CD14-positive monocyte (primary cell): Measurements from ENCODE around the gene ARHGDIA. TPM values are rescaled to one million over a fixed set of nuclear protein-coding genes. Genes with fewer than 3 reads are reported as not detected.

Experiments
- DNase-seq, 3 donors: peaks; one replicate each; pipeline ENCODE4 v3.0.0-alpha.2; 2011 to 2022
- H2AFZ ChIP-seq: 2 replicates; pipeline ENCODE4 v1.6.0; 2012; ENCODE audit warnings: mild to moderate bottlenecking, low read depth, low read length, inconsistent platforms; ENCODE audit not compliant: insufficient read depth, poor library complexity, severe bottlenecking
- H3K27ac ChIP-seq, 2 donors: 1 replicate in 1 of 2; 2 replicates in 1 of 2; pipeline ENCODE4 v1.5.1; 2012 to 2013; ENCODE audit warnings: low read length in 2 of 2, control low read depth in 1 of 2, inconsistent platforms in 1 of 2, low read depth in 1 of 2, mild to moderate bottlenecking in 1 of 2
- H3K27me3 ChIP-seq, 2 donors: one replicate each; pipeline versions ENCODE4 v1.6.0 to v1.6.1; 2011 to 2013; ENCODE audit warnings: low read length in 2 of 2; ENCODE audit not compliant: control insufficient read depth in 2 of 2, insufficient read depth in 2 of 2
- H3K36me3 ChIP-seq, 2 donors: replicated peaks in 1 of 2; 1 replicate in 1 of 2; 2 replicates in 1 of 2; pipeline versions ENCODE4 v1.5.1 to v1.6.1; 2012 to 2013; ENCODE audit warnings: low read length in 2 of 2, control low read depth in 1 of 2, inconsistent platforms in 1 of 2, mild to moderate bottlenecking in 1 of 2; ENCODE audit not compliant: insufficient read depth in 2 of 2, control insufficient read depth in 1 of 2
- H3K4me1 ChIP-seq, 2 donors: 1 replicate in 1 of 2; 2 replicates in 1 of 2; pipeline versions ENCODE4 v1.5.1 to v1.6.1; 2012 to 2013; ENCODE audit warnings: low read length in 2 of 2, control low read depth in 1 of 2, inconsistent platforms in 1 of 2, mild to moderate bottlenecking in 1 of 2, moderate library complexity in 1 of 2; ENCODE audit not compliant: insufficient read depth in 2 of 2, control insufficient read depth in 1 of 2
- H3K4me2 ChIP-seq: replicated peaks from 2 replicates; pipeline ENCODE3; 2012; ENCODE audit warnings: low read length, moderate library complexity, mild to moderate bottlenecking; ENCODE audit not compliant: poor library complexity, severe bottlenecking; ENCODE audit errors: extremely low read depth
- H3K4me3 ChIP-seq, 3 experiments: fragments of 200-600 bp in 1 of 3; sonication (generic) in 1 of 3; replicated peaks in 1 of 3; 1 replicate in 2 of 3; 2 replicates in 1 of 3; pipeline ENCODE4 v1.5.1; 2011 to 2013; ENCODE audit warnings: low read length in 3 of 3, mild to moderate bottlenecking in 3 of 3, control low read depth in 2 of 3, low read depth in 2 of 3, inconsistent platforms in 1 of 3, moderate library complexity in 1 of 3
- H3K79me2 ChIP-seq: 2 replicates; pipeline ENCODE4 v1.6.0; 2012; ENCODE audit warnings: mild to moderate bottlenecking, control low read depth, inconsistent platforms, low read length, moderate library complexity; ENCODE audit not compliant: insufficient read depth
- H3K9ac ChIP-seq: 2 replicates; pipeline ENCODE4 v1.6.0; 2017; ENCODE audit warnings: low read length, mild to moderate bottlenecking; ENCODE audit not compliant: insufficient read depth, poor library complexity, severe bottlenecking
- H3K9me3 ChIP-seq, 2 donors: replicated peaks in 1 of 2; 1 replicate in 1 of 2; 2 replicates in 1 of 2; pipeline versions ENCODE4 v1.5.1 to v1.6.1; 2012 to 2013; ENCODE audit warnings: low read length in 2 of 2, control low read depth in 1 of 2; ENCODE audit not compliant: control insufficient read depth in 1 of 2, insufficient read depth in 1 of 2
- H4K20me1 ChIP-seq: 2 replicates; pipeline ENCODE4 v1.6.0; 2012; ENCODE audit warnings: mild to moderate bottlenecking, low read length, control low read depth, moderate library complexity; ENCODE audit not compliant: insufficient read depth
- H3K27ac Mint-ChIP-seq, 7 donors: one replicate each; pipeline ENCODE4 v1.8.0; 2020; ENCODE audit warnings: mild to moderate bottlenecking in 7 of 7, mixed read lengths in 7 of 7, moderate library complexity in 6 of 7, inconsistent platforms in 2 of 7
- H3K27me3 Mint-ChIP-seq, 3 donors: one replicate each; pipeline ENCODE4 v1.8.0; 2021 to 2022; ENCODE audit warnings: low read depth in 3 of 3, mild to moderate bottlenecking in 3 of 3, mixed read lengths in 3 of 3, moderate library complexity in 3 of 3, inconsistent platforms in 1 of 3
- H3K36me3 Mint-ChIP-seq, 2 donors: one replicate each; pipeline ENCODE4 v1.8.0; 2020; ENCODE audit warnings: mixed read lengths in 2 of 2, inconsistent platforms in 1 of 2, mild to moderate bottlenecking in 1 of 2
- H3K4me1 Mint-ChIP-seq: one replicate; pipeline ENCODE4 v1.8.0; 2020; ENCODE audit warnings: mild to moderate bottlenecking, mixed read lengths
- H3K4me3 Mint-ChIP-seq, 2 donors: one replicate each; pipeline ENCODE4 v1.8.0; 2020; ENCODE audit warnings: mild to moderate bottlenecking in 2 of 2, mixed read lengths in 2 of 2, moderate library complexity in 1 of 2
- H3K9me3 Mint-ChIP-seq, 7 donors: one replicate each; pipeline ENCODE4 v1.8.0; 2020 to 2022; ENCODE audit warnings: mixed read lengths in 7 of 7, mild to moderate bottlenecking in 6 of 7, moderate library complexity in 6 of 7, inconsistent platforms in 2 of 7
- CTCF ChIP-seq: fragments of 200-600 bp; IDR thresholded peaks from one replicate; pipeline ENCODE4 v1.8.0; 2022; ENCODE audit warnings: antibody characterized with exemption, mild to moderate bottlenecking
- WGBS: methylation state at CpG from one replicate; pipeline ENCODE4 v1.1.5; 2013; ENCODE audit warnings: missing lambda C conversion rate; ENCODE audit not compliant: insufficient coverage; 5-methylcytosine and 5-hydroxymethylcytosine counted together
- intact Hi-C, 2 donors: fragments of 100-400 bp; cut with micrococcal nuclease; formaldehyde crosslinking; loops; one replicate each; pipeline versions ENCODE4 v1.15.0 to v1.15.1; 2023
- polyA plus RNA-seq, 3 donors: library from polyadenylated mRNA; depleted of rRNA in 1 of 3; unstranded in 2 of 3; stranded (reverse) in 1 of 3; fragments of 300-500 nt in 2 of 3; fragments of >200 nt in 1 of 3; fragmentation: Illumina TruSeq in 2 of 3; gene quantifications; 1 replicate in 2 of 3; 2 replicates in 1 of 3; pipeline ENCODE4 v1.2.3, GENCODE V29; 2012 to 2021

The ARHGDIA gene
- polyA plus RNA-seq, 3 donors = 86.3 to 477 (median 97.2) TPM

- intact Hi-C loops = loop anchor here in 1 of 2 donors (10.0 kb wide), 1 partner anchor 47 kb away; the partner anchor contains the start of gene P4HB
- peak overlapping the region; percentile 56 for H3K4me2 ChIP-seq
- H3K27me3 ChIP-seq = no peaks in the 10 kb centered on the region
- TF ChIP-seq CTCF = no peak
- Mint-ChIP-seq H3K4me3 (peak overlapping the region in 1 of 2 donors; percentile 24), H3K36me3 (peaks cover 49 to 65% of the 10 kb centered on the region in 2 donors), H3K9me3 (peaks cover 0 to 8% (median 4%) of the 10 kb centered on the region in 7 donors), H3K27ac (peak overlapping the region in 3 of 7 donors; percentile 15 to 36 (median 20)), H3K4me1 (peaks cover 37% of the 10 kb centered on the region), H3K27me3 (no peaks in the 10 kb centered on the region)
- H4K20me1 ChIP-seq = peaks cover 67% of the 10 kb centered on the region
- H3K4me1 ChIP-seq = peaks cover 29 to 34% of the 10 kb centered on the region in 2 donors
- peaks cover 49 to 56% of the 10 kb centered on the region in 2 donors for H3K36me3 ChIP-seq
- no peak overlapping the region for H3K27ac ChIP-seq
- DNase-seq = no peak
- WGBS = 78% methylated on average over 18 of the region's 19 CpGs
- H3K4me3 ChIP-seq = peak overlapping the region in 1 of 3 experiments; percentile 25
- no peak overlapping the region for H2AFZ ChIP-seq
- H3K79me2 ChIP-seq = peaks cover 47% of the 10 kb centered on the region
- peaks cover 0 to 2% of the 10 kb centered on the region in 2 donors for H3K9me3 ChIP-seq
- H3K9ac ChIP-seq = no peak overlapping the region
Observed at GRCh38 chr17:81911969-81912368, 40.8 kb upstream of the ARHGDIA start.

DNA sequence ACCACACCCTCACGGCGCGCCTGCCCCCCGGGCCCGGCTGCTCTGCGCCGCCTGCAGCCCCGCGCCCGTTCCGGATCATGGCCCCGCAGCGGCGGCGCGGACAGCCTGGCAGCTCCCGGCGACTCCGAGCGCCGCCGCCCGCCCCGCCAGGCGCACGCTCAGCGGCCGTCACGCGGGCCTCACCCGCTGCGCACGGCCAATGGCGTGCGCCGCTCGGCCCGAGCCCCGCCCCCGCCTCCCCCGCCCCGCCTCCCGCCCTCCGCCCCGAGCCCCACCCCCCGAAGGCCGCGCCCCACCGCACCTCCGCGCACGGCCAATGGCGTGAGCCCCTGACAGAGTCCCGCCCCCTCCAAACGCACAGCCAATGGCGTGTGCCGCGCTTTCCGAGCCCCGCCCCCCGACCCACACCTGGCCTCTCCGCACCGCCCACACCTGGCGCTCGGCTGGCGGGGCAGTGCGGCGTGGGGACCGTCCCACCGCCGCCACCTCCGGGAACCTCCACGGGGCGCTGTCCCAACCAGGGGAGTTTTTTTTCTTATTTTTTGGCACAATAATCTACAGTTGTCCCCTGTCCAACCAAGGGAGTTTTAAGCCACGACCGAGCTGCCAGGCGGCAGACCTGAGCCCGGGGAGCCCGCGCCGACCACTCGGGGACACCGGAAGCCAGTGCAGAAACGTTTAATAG, 40.3 kb upstream of the ARHGDIA start, which contains the start of gene PCYT2:
PCYT2 (minus strand) TSS at position 123 of the 685 bp plus-strand sequence; CDS start at position 79, 44 bp downstream.
- H3K36me3 Mint-ChIP-seq = peaks cover 52 to 67% of the 10 kb centered on the region in 2 donors
- H3K36me3 ChIP-seq = peaks cover 52 to 59% of the 10 kb centered on the region in 2 donors
- peak; percentile 75 to 88 (median 81) for DNase-seq

More for the DNA sequence above, 40.3 kb upstream of the ARHGDIA start, which contains the start of gene PCYT2:
- WGBS = 8% methylated on average over 46 of the region's 84 CpGs
- Histone ChIP-seq H3K4me1 (peaks cover 23 to 29% of the 10 kb centered on the region in 2 donors), H4K20me1 (peaks cover 61% of the 10 kb centered on the region), H3K27ac (no peak within 1 kb of the TSS), H3K4me3 (peak within 1 kb of the TSS; percentile 56 to 81 (median 59)), H3K9ac (peak within 1 kb of the TSS; percentile 51), H2AFZ (peak within 1 kb of the TSS; percentile 75), H3K79me2 (peaks cover 42% of the 10 kb centered on the region), H3K4me2 (peak within 1 kb of the TSS; percentile 96), H3K27me3 (no peaks in the 10 kb centered on the region), H3K9me3 (no peaks in the 10 kb centered on the region)
- Mint-ChIP-seq H3K4me3 (peak within 1 kb of the TSS; percentile 87 to 94), H3K27me3 (no peaks in the 10 kb centered on the region), H3K9me3 (peaks cover 0 to 3% (median under 1%) of the 10 kb centered on the region in 7 donors), H3K27ac (peak within 1 kb of the TSS in 4 of 7 donors; percentile 15 to 75 (median 62)), H3K4me1 (peaks cover 31% of the 10 kb centered on the region)
- intact Hi-C loops = loop anchor here in 1 of 2 donors (10.0 kb wide), 1 partner anchor 47 kb away; the partner anchor contains the start of gene P4HB
- no peak for TF ChIP-seq CTCF
